Bronchial epithelial cell (primary cell): ENCODE data around the gene LCOR. TPM values are rescaled to one million over a fixed set of nuclear protein-coding genes. Genes with fewer than 3 reads are reported as not detected.

ENCODE experiments used
- DNase-seq: peaks from one replicate; pipeline ENCODE4 v3.0.0-alpha.2; 2010; ENCODE audit warnings: low read depth
- FAIRE-seq: peaks from 2 replicates; lab custom pipeline; 2011; peaks lifted over from hg19 to GRCh38; lab: Jason Lieb, UNC
- H3K27me3 ChIP-seq: 2 replicates; pipeline ENCODE4 v1.5.1; 2011; ENCODE audit warnings: low read length; ENCODE audit not compliant: control insufficient read depth, insufficient read depth
- H3K36me3 ChIP-seq: 2 replicates; pipeline ENCODE4 v1.5.1; 2011; ENCODE audit warnings: low read length; ENCODE audit not compliant: control insufficient read depth, insufficient read depth
- H3K4me3 ChIP-seq: 2 replicates; pipeline ENCODE4 v1.5.1; 2011; ENCODE audit warnings: mild to moderate bottlenecking, low read depth, low read length, control low read depth
- total RNA-seq: library from RNA; depleted of rRNA; stranded (reverse); fragments of >200 nt; gene quantifications from 2 replicates; pipeline ENCODE4 v1.2.1, GENCODE V29; 2014
- TF ChIP-seq, protein P1 (sequence below): IDR thresholded peaks from 2 replicates; pipeline ENCODE4 v1.5.1; 2011; ENCODE audit warnings: mild to moderate bottlenecking, moderate library complexity, low read length, control low read depth, inconsistent platforms; ENCODE audit not compliant: insufficient read depth, severe bottlenecking

LCOR gene
- total RNA-seq, 1 donor from 2014 or later = 29.5 TPM

DNA sequence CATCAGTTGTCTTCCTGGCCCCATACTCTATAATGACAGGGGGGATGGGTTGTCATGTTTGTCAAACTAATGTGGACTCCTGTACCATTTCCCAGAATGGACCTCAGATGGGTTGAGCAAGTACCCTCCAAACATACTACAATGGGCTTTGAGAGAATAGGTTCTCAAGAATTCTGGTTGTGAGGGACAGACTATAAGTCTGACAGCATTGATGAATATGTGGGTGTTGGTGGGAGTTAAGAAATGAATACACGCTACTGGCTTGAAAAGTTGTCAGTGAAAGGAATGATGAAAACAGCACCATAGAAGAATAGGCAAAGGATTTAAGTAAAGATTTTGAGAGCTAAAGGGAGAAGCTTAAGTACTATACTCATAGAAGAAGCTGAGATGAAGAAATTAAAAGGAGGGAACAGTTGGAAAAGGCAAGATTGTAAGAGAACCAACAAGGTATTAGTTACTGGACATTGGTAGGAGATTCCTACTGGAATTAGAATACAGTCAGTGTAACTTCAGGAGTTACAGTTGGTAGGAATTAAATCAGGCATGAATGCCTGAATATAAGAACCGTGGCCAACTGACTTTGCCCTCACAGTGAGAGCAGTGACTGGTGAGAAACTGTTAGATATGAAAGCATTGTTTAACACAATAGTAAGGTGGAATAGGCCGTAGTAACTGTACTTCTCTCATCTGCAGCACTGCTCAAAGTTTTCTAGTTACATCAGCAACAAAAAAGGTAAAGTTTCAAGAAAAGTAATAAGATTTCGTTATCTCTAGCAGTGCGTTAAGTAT lies 86.3 kb downstream of the LCOR start:
- FAIRE-seq = no peak
- no peaks in the 10 kb centered on the region for H3K27me3 ChIP-seq
- H3K4me3 ChIP-seq = no peak overlapping the region
- TF ChIP-seq, protein P1, sequence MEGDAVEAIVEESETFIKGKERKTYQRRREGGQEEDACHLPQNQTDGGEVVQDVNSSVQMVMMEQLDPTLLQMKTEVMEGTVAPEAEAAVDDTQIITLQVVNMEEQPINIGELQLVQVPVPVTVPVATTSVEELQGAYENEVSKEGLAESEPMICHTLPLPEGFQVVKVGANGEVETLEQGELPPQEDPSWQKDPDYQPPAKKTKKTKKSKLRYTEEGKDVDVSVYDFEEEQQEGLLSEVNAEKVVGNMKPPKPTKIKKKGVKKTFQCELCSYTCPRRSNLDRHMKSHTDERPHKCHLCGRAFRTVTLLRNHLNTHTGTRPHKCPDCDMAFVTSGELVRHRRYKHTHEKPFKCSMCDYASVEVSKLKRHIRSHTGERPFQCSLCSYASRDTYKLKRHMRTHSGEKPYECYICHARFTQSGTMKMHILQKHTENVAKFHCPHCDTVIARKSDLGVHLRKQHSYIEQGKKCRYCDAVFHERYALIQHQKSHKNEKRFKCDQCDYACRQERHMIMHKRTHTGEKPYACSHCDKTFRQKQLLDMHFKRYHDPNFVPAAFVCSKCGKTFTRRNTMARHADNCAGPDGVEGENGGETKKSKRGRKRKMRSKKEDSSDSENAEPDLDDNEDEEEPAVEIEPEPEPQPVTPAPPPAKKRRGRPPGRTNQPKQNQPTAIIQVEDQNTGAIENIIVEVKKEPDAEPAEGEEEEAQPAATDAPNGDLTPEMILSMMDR = no peak
- H3K36me3 ChIP-seq = peaks cover 2% of the 10 kb centered on the region
- no peak for DNase-seq

GRCh38 chr10:96919785-96920430 lies 87.8 kb downstream of the LCOR start:
- H3K36me3 ChIP-seq = peaks cover 2% of the 10 kb centered on the region
- H3K4me3 ChIP-seq = no peak overlapping the region
- H3K27me3 ChIP-seq = no peaks in the 10 kb centered on the region
- DNase-seq (no peak), FAIRE-seq (no peak)
- TF ChIP-seq, protein P1 = no peak

- no peaks in the 10 kb centered on the region for H3K36me3 ChIP-seq
- no peak for DNase-seq
- H3K4me3 ChIP-seq = no peak overlapping the region
- FAIRE-seq = no peak
- TF ChIP-seq, protein P1 = no peak
- no peaks in the 10 kb centered on the region for H3K27me3 ChIP-seq
These were observed 89.6 kb downstream of the LCOR start for GRCh38 chr10:96921655-96922054.

GRCh38 chr10:96922978-96923948 lies 91.2 kb downstream of the LCOR start:
- TF ChIP-seq, protein P1 = no peak

DNA sequence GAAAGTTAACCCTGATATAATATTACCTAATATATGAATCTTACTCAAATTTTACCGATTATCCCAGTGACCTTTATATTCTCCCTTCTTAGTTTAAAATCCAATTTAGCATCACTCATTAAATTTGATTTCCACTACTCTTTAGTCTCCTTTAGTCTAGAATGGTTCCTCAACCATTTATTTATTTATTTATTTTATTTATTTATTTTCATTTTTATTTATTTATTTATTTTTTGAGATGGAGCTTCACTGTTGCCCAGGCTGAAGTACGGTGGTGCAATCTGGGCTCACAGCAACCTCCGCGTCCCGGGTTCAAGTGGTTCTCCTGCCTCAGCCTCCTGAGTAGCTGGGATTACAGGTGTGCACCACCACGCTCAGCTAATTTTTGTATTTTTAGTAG lies 92.8 kb downstream of the LCOR start:
- DNase-seq (no peak), FAIRE-seq (no peak)
- H3K4me3 ChIP-seq = no peak overlapping the region
- H3K36me3 ChIP-seq = no peaks in the 10 kb centered on the region
- TF ChIP-seq, protein P1 = no peak
- H3K27me3 ChIP-seq = no peaks in the 10 kb centered on the region

More at GRCh38 chr10:96922978-96923948, 91.2 kb downstream of the LCOR start:
- DNase-seq (no peak), FAIRE-seq (no peak)
- Histone ChIP-seq H3K36me3 (no peaks in the 10 kb centered on the region), H3K27me3 (no peaks in the 10 kb centered on the region), H3K4me3 (no peak overlapping the region)
